ENCODE results near the gene TREML2.
"Not testable (repeated sequence)": the region's sequence is repeated elsewhere in the genome, so short reads cannot be mapped to it uniquely, and the experiment has no call there.

TREML2 gene

GRCh38 chr6:41204156-41204555, 3.2 kb upstream of the TREML2 start:
- no peak for DNase-seq

DNA sequence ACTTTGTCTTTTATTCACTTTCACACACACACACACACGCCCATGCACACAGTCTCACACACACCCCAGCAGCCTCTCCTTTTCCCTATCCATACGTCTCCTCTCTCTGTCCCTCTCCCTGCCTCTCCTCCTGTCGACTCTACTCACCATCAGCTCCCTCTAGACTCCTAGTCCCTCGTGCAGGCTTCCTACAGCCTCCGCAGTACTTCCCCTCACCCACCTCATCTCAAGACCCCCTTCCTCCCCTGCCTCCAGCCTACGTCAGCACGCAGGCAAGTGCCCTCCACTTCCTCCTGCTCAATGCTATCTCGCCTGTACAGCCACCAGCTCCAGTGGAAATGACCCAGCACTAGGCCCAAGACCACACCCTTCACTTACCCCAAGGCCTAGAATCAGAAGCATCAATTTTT, 820 bp upstream of the TREML2 start:
- DNase-seq = no peak

GRCh38 chr6:41200296-41200900, 551 bp downstream of the TREML2 start:
- no peak for DNase-seq

DNA sequence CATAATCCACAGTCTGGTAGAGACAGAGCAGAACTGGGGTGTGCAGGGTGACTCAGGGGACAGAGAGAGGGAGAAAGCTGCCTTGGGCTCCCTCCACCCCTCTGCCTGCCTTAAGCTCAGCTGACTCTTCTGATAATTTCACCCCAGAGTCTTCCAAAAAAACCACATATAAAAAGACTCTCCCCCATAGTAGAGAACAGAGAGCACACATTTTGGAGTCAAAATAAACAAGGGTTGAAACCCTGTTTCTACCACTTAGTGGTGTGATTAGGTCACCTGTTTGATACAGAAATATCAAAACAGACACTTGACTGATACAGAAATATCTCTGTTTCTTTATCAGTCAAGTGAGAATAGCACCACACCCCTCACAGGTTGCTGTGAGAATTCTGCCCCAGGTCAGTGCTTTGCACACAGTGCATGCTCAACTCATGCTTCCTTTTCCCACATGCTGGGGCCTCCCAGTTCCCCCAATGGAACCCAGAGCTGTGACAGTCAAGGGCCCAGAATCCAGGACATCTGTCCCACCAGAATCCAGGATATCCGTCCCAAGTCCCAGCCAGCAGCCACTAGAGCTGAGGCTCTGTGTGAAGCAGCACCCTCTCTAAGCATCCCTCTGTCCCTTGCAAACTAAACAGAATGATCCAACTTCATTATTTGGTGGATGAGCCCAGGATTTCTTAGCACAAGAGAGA, 1.2 kb downstream of the TREML2 start:
- no peak for DNase-seq

DNA sequence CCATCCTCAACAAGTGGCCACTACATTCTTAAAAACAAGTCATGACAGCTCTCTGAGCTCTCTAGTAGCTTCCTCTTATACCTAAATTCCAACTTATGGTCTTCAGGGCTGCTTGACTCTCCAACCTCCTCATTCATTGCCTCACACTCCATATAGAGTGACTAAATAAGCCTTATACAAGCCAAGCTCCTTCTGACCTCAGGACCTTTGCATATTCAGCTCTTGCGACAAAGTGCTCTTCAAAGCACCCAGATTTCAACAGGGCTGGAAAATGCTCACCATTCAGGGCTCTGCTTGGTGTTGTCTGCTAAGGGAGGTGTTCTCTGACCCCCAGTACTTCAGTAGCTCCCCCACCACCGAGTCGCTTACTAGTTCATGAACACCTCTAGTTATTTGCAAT, 3.7 kb downstream of the TREML2 start:
- DNase-seq = no peak

DNA sequence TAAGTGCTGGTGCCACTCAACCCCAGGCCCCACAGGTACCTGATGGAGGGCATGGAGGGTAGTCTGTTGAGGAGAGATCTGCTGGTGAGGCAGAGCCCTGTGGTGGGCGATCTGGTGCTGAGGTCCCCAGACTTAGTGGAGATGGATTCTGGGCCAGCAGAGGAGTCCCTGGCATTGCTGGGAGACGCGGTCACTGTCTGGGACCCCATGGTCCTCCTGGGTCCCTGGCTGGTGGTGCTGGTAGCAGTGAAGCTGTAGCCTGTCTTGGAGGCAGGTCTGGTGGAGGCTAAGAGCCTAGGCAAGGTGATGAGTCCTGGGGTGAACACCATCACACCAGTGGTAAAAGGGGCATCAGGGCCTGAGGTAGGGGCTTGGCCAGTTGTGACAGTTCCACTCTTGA, 6.6 kb downstream of the TREML2 start:
- DNase-seq = no peak

DNA sequence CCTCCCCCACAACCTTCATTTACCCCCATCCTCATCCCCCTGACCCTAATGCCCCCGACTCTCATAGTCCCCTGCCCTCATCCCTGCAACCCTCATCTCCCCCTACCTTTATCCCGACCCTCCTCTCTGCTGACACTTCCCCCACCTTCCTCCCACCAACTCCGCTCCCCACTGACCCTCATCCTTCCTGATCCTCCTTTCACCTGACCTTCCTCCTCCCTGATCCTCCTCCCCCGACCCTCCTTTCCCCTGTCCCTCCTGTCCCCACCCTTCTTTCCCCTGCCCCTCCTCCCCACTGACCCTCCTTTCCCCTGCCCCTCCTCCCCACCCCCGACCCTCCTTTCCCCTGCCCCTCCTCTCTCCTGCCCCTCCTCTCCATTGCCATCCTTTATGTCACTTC, 7.1 kb downstream of the TREML2 start:
- DNase-seq = no peak

- no peak for DNase-seq
Observed at GRCh38 chr6:41193171-41193734, 7.7 kb downstream of the TREML2 start.

DNA sequence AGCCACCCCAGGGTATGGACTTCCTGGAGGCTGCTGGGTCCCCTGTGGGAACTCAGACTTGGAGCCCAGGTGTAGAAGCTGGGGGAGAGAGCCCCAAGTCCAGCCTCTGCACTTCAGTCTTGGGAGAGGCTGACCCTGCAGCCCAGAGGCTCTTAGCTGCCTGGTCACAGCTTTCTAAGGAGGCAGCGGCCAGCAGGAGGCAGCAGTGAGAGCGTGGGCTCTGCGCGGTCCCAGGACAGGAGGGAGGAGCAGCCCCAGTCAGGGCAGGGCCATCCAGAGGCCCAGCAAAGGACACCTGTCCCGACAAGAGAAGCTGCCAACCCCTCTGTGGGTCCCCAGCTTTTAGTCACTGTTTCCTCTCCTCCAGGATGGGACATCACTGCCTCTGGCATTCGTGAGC, 9.4 kb downstream of the TREML2 start:
- no peak for DNase-seq

DNA sequence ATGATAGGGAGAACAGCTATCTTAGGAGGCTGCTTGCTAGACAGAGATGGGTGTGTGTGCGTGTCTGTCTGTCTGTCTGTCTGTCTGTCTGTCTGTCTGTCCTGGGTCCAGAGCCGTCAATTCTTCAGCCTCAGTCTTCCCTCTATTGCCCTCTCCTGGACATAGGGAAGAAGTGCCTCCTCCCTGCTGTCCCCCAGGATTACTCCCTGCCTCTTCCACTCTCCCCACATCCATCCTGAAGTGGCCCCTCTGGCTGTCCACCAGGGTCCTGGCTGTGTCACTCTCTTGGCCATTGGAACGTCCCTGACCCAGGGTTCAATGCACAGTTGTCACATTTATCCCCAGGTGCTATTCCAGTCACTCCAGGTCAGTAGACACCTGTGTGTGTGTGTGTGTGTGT, 10.2 kb downstream of the TREML2 start:
- no peak for DNase-seq

DNA sequence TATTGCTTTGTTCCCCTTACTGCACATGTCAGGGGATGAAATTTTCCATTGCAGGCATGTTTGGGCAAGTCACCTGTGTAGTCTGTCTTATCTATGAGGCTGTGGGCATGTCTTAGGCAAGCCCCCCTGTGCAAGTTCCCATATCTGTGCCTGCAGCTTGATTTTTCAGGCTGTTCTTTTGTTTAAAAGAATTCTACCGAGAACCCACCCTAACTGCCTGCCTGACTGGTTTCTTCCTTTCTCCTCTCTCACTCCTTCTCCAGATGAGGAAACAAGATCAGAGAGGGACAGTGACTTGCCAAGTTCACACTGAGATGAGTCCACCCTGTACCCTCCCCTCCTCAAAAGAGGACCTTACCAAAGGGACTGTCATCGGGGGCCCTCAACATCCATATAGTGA, 11.0 kb downstream of the TREML2 start:
- DNase-seq = no peak

- not testable (repeated sequence) for DNase-seq
Observed at GRCh38 chr6:41189046-41189445, 11.9 kb downstream of the TREML2 start.

DNA sequence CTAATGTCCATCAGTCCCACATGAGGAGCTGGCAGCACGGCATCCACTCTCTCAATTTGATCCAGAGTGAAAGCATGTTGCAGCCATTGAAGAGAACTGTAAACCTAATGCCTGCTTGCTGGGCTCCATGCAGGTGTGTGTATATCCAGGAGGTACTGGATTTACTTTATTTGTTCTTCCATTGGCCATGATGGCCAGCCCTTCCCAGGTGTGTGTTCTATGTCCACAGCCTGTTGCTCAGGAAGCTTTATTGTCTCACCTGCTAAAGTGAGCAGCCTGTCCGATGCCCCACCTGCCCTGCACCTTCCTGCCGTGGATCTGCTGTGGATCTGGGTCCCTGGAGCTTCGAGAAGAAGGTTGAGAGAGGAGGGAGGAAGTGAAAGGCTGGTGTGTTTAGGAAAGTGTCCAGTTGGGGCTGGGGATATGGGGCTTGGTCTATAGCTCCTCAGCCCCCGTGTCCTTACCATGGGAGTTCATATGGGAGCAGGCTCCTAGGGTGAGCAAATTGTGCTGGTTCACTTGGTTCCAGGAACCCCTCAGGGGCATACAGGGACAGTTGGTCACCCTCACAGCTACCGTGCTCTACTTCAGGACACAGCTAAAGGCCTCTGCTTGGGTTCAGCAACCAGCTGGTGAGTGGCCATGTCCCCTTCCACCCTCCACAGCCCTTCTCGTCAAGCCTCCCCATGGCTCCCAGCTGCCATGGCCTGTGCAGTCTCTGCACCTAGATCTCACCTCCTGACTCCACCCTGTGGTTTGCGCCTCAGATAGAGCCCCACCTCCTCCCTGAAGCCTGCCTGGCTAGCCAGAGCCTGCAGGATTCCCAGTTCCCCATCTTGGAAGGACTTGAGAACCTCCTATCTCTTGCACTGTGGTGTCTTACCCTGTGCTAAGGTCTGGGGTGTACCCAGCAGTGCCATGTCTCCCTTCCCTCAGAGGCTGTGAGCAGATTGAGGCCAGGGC, 12.7 kb downstream of the TREML2 start:
- no peak for DNase-seq

- no peak for DNase-seq
Observed at GRCh38 chr6:41186031-41186562, 14.9 kb downstream of the TREML2 start.

DNA sequence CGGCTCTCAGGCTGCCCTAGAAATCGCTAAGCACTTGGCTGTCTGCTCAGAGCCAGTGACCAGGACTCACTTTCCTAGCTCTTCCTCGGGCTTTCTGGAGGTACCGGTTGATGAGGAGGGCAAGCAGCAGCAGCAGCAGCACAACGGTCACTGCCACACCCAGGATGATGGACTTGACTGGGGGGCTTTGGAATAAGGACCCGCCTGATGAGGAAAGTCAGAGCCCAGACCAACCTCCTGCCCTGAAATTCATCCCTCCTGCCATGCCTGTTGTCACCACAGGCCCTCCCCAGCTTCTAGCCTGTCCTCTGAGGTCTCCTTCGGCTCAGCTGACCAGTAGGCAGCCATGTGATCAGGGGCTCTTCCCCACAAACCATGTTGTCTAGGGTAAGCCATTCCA, 16.2 kb downstream of the TREML2 start:
- DNase-seq = no peak

- peak; percentile 23 for DNase-seq
Observed at GRCh38 chr6:41182069-41183034, 18.6 kb downstream of the TREML2 start.

DNA sequence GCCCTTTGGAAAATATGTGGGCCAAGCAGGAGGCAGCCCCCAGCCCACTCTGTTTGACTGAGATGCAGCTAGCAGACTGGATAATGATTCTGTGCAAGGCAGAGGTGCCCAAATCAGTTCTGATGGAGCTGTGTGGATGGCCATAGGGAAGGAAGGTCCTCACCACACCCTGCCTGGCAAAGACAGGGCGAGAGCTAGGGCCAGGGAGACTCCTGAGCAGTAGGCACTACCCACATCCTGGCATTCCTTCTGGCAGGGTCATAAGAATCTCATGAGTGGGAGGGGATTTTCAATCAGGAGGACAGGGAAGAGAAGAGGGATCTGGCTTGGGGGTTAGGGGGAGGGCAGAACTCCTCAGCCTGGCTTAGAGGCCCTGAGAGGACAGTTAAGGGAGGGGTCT, 19.4 kb downstream of the TREML2 start:
- no peak for DNase-seq

- no peak for DNase-seq
Observed at GRCh38 chr6:41179163-41179562, 21.8 kb downstream of the TREML2 start.

- DNase-seq = no peak
Observed at GRCh38 chr6:41177695-41178094, 23.3 kb downstream of the TREML2 start.

- no peak for DNase-seq
Observed at GRCh38 chr6:41177287-41177686, 23.7 kb downstream of the TREML2 start.

DNA sequence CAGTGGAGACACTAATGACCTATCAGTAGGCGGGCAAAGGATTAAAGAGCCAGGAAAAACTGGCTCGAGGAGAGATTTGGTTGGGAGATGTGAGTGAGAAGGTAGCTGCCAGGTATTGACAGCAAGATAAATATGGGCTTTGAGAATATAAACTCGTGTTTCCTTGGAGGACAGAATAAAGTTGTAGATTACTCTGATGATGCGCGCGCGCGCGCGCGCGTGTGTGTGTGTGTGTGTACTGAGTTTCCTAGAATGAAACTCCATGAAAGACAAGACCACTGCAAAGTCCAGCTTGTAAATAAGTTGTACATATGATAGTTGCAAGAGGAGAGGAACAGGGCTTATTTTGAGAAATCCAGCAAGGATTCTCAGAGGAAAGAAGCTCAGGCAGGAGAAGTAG, 24.8 kb downstream of the TREML2 start:
- no peak for DNase-seq

DNA sequence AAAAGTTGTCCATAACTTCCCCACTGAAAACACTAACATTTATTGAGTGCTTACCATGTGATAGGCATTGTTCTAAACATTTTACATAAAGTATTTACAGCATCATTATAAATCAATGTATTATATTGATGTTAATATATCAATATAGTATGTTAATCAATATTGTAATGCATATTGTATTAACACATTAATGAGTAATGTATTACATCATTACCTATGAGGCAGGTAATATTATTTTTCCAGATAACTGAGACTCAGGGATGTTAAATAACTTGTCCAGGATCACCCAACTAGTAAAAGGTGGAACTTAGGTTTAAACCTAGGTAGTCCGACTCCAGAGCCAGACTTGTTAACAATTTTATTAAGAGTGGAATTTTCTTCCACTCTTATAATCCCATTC, 25.9 kb downstream of the TREML2 start:
- DNase-seq = no peak

Data from amniotic stem cell (primary cell).